ENCODE measurements around the gene ICAM3. TPM values are rescaled to one million over a fixed set of nuclear protein-coding genes. Genes with fewer than 3 reads are reported as not detected.

Gene ICAM3
- total RNA-seq, 1 experiment from 2014 or later, result 10.5 TPM

DNA sequence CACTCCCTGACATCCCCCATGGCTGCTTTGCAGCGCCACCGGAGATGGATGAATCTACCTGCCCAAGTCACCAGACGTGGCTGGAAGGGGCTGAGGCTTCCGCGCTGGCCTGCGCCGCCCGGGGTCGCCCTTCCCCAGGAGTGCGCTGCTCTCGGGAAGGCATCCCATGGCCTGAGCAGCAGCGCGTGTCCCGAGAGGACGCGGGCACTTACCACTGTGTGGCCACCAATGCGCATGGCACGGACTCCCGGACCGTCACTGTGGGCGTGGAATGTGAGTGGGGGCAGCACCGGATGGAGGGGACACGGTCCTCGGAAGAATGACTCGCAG lies 45.1 kb downstream of the ICAM3 start:
- intact Hi-C loops (cut with micrococcal nuclease; ENCODE audit: unreplicated experiment), result no loop called here

DNA sequence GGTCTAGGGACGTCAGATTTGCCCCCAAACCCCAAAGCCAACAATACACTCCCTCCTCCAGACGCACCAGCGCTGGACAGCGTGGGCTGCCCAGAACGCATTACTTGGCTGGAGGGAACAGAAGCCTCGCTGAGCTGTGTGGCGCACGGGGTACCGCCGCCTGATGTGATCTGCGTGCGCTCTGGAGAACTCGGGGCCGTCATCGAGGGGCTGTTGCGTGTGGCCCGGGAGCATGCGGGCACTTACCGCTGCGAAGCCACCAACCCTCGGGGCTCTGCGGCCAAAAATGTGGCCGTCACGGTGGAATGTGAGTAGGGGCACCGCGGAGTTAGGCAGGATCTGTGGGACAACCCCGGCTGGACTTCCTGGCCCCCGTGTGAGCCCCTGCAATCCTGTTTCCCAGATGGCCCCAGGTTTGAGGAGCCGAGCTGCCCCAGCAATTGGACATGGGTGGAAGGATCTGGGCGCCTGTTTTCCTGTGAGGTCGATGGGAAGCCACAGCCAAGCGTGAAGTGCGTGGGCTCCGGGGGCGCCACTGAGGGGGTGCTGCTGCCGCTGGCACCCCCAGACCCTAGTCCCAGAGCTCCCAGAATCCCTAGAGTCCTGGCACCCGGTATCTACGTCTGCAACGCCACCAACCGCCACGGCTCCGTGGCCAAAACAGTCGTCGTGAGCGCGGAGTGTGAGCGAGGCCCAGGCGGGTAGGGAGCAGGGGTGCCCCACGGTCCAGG lies 45.6 kb downstream of the ICAM3 start:
- POLR2A ChIA-PET, result no interaction called here
- Histone ChIP-seq H3K27me3 (ENCODE audit: control insufficient read depth, insufficient read depth, low read length) (no peaks in the 10 kb centered on the region), H3K36me3 (ENCODE audit: control insufficient read depth, insufficient read depth, low read length) (no peaks in the 10 kb centered on the region), H3K9me3 (ENCODE audit: control insufficient read depth, insufficient read depth, low read depth, low read length) (no peaks in the 10 kb centered on the region), H3K27ac (ENCODE audit: low read length) (no peak overlapping the region), H3K4me1 (ENCODE audit: control insufficient read depth, insufficient read depth, low read length) (no peaks in the 10 kb centered on the region), H3K4me3 (ENCODE audit: low read depth in 2 of 2, low read length in 2 of 2) (no peak overlapping the region)
- DNase-seq (ENCODE audit: low read depth, low spot score) (no peak), ATAC-seq (no peak)
- no TSS peak for BruUV-seq (replicated peaks)
- in situ Hi-C loops (cut with HindIII; ENCODE audit: low pct_unique_long_range_greater_than_20kb, low sequenced_read_pairs) (no loop called here), intact Hi-C loops (cut with micrococcal nuclease; ENCODE audit: unreplicated experiment) (no loop called here)
- TF ChIP-seq, protein P1, sequence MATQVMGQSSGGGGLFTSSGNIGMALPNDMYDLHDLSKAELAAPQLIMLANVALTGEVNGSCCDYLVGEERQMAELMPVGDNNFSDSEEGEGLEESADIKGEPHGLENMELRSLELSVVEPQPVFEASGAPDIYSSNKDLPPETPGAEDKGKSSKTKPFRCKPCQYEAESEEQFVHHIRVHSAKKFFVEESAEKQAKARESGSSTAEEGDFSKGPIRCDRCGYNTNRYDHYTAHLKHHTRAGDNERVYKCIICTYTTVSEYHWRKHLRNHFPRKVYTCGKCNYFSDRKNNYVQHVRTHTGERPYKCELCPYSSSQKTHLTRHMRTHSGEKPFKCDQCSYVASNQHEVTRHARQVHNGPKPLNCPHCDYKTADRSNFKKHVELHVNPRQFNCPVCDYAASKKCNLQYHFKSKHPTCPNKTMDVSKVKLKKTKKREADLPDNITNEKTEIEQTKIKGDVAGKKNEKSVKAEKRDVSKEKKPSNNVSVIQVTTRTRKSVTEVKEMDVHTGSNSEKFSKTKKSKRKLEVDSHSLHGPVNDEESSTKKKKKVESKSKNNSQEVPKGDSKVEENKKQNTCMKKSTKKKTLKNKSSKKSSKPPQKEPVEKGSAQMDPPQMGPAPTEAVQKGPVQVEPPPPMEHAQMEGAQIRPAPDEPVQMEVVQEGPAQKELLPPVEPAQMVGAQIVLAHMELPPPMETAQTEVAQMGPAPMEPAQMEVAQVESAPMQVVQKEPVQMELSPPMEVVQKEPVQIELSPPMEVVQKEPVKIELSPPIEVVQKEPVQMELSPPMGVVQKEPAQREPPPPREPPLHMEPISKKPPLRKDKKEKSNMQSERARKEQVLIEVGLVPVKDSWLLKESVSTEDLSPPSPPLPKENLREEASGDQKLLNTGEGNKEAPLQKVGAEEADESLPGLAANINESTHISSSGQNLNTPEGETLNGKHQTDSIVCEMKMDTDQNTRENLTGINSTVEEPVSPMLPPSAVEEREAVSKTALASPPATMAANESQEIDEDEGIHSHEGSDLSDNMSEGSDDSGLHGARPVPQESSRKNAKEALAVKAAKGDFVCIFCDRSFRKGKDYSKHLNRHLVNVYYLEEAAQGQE (IDR thresholded peaks at IDR 0.05; ENCODE audit: insufficient read depth in 1 of 2, low read depth in 2 of 2, low read length in 1 of 2), result no peak
- CTCF ChIA-PET, result no interaction called here

More for the DNA sequence above, 45.1 kb downstream of the ICAM3 start:
- no peaks in the 10 kb centered on the region for H3K9me3 ChIP-seq (ENCODE audit: control insufficient read depth, insufficient read depth, low read depth, low read length)
- no peak overlapping the region for H3K4me3 ChIP-seq (ENCODE audit: low read depth in 2 of 2, low read length in 2 of 2)
- no TSS peak for BruUV-seq (replicated peaks)
- POLR2A ChIA-PET, result no interaction called here
- H3K36me3 ChIP-seq (ENCODE audit: control insufficient read depth, insufficient read depth, low read length), result no peaks in the 10 kb centered on the region
- CTCF ChIA-PET, result no interaction called here
- H3K27me3 ChIP-seq (ENCODE audit: control insufficient read depth, insufficient read depth, low read length), result no peaks in the 10 kb centered on the region
- no peaks in the 10 kb centered on the region for H3K4me1 ChIP-seq (ENCODE audit: control insufficient read depth, insufficient read depth, low read length)
- DNase-seq (ENCODE audit: low read depth, low spot score) (no peak), ATAC-seq (no peak)
- TF ChIP-seq, protein P2, sequence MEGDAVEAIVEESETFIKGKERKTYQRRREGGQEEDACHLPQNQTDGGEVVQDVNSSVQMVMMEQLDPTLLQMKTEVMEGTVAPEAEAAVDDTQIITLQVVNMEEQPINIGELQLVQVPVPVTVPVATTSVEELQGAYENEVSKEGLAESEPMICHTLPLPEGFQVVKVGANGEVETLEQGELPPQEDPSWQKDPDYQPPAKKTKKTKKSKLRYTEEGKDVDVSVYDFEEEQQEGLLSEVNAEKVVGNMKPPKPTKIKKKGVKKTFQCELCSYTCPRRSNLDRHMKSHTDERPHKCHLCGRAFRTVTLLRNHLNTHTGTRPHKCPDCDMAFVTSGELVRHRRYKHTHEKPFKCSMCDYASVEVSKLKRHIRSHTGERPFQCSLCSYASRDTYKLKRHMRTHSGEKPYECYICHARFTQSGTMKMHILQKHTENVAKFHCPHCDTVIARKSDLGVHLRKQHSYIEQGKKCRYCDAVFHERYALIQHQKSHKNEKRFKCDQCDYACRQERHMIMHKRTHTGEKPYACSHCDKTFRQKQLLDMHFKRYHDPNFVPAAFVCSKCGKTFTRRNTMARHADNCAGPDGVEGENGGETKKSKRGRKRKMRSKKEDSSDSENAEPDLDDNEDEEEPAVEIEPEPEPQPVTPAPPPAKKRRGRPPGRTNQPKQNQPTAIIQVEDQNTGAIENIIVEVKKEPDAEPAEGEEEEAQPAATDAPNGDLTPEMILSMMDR (IDR thresholded peaks at IDR 0.05), result no peak
- no peak for TF ChIP-seq POLR2AphosphoS5 (IDR thresholded peaks at IDR 0.05; ENCODE audit: low read depth, low read length)
- no peak for TF ChIP-seq TCF7L2 (IDR thresholded peaks at IDR 0.05; ENCODE audit: low read depth, low read length)
- TF ChIP-seq SIN3A (IDR thresholded peaks at IDR 0.05; ENCODE audit: borderline replicate concordance, insufficient read depth, low read depth, low read length), result no peak
- TF ChIP-seq, protein P1 (IDR thresholded peaks at IDR 0.05; ENCODE audit: insufficient read depth in 1 of 2, low read depth in 2 of 2, low read length in 1 of 2), result no peak
- H3K27ac ChIP-seq (ENCODE audit: low read length), result no peak overlapping the region
- in situ Hi-C loops (cut with HindIII; ENCODE audit: low pct_unique_long_range_greater_than_20kb, low sequenced_read_pairs), result no loop called here
